Ishikawa (cell line): Measurements from ENCODE around the gene NAALADL1.

ENCODE experiments used
- CEBPB ChIP-seq: IDR thresholded peaks from 2 replicates; pipeline ENCODE4 v1.6.1; 2012
- CREB1 ChIP-seq: IDR thresholded peaks from 2 replicates; pipeline ENCODE4 v1.6.1; 2012; ENCODE audit warnings: low read depth
- EGR1 ChIP-seq: IDR thresholded peaks from 2 replicates; pipeline ENCODE4 v1.6.1; 2012
- EP300 ChIP-seq: IDR thresholded peaks from 2 replicates; pipeline ENCODE4 v1.6.1; 2012; ENCODE audit warnings: borderline replicate concordance
- FOXM1 ChIP-seq: IDR thresholded peaks from 2 replicates; pipeline ENCODE4 v1.6.1; 2012; ENCODE audit warnings: low read depth, borderline replicate concordance
- MAX ChIP-seq: IDR thresholded peaks from 2 replicates; pipeline ENCODE4 v1.6.1; 2012
- NFIC ChIP-seq: IDR thresholded peaks from 2 replicates; pipeline ENCODE4 v1.6.1; 2012
- RAD21 ChIP-seq: IDR thresholded peaks from 2 replicates; pipeline ENCODE4 v1.6.1; 2012; ENCODE audit warnings: low read depth
- REST ChIP-seq: IDR thresholded peaks from 2 replicates; pipeline ENCODE4 v1.6.1; 2012; ENCODE audit warnings: low read depth, mild to moderate bottlenecking
- TAF1 ChIP-seq: IDR thresholded peaks from 2 replicates; pipeline ENCODE4 v1.6.1; 2012; ENCODE audit warnings: low read depth, mild to moderate bottlenecking
- TCF12 ChIP-seq: IDR thresholded peaks from 2 replicates; pipeline ENCODE4 v1.6.1; 2012; ENCODE audit warnings: low read depth
- TEAD4 ChIP-seq: IDR thresholded peaks from 2 replicates; pipeline ENCODE4 v1.6.1; 2012
- YY1 ChIP-seq: IDR thresholded peaks from 2 replicates; pipeline ENCODE4 v1.6.1; 2012; ENCODE audit warnings: low read depth
- ZBTB7A ChIP-seq: IDR thresholded peaks from 2 replicates; pipeline ENCODE4 v1.6.1; 2012; ENCODE audit warnings: low read depth
- TF ChIP-seq, protein P1 (sequence below): IDR thresholded peaks from 2 replicates; pipeline ENCODE4 v1.6.1; 2012

Gene NAALADL1

DNA sequence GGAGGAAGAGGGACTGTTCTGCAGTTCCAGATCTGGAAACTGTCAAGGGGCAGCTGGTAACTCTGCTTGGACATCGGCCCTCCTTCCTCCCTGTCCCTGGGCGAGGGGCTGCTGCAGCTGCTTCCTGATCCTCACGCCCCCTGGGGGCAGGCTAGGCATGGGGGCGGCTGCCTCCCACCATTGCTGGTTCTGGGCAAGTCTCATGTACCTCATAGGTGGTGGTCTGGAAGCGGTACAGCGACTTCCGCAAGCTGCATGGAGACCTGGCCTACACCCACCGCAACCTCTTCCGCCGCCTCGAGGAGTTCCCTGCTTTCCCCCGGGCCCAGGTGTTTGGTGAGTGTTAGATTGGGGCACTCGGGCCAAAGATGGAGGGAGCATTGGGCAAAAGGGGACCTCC is 26.1 kb downstream of the NAALADL1 start:
- TF ChIP-seq TCF12: no peak
- no peak for TF ChIP-seq TAF1
- TF ChIP-seq EGR1: no peak
- TF ChIP-seq NFIC: no peak
- no peak for TF ChIP-seq CEBPB
- TF ChIP-seq ZBTB7A: no peak
- no peak for TF ChIP-seq MAX
- no peak for TF ChIP-seq EP300
- TF ChIP-seq, protein P1, sequence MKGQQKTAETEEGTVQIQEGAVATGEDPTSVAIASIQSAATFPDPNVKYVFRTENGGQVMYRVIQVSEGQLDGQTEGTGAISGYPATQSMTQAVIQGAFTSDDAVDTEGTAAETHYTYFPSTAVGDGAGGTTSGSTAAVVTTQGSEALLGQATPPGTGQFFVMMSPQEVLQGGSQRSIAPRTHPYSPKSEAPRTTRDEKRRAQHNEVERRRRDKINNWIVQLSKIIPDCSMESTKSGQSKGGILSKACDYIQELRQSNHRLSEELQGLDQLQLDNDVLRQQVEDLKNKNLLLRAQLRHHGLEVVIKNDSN: no peak
- no peak for TF ChIP-seq RAD21
- TF ChIP-seq YY1: no peak
- TF ChIP-seq REST: no peak
- TF ChIP-seq FOXM1: no peak

DNA sequence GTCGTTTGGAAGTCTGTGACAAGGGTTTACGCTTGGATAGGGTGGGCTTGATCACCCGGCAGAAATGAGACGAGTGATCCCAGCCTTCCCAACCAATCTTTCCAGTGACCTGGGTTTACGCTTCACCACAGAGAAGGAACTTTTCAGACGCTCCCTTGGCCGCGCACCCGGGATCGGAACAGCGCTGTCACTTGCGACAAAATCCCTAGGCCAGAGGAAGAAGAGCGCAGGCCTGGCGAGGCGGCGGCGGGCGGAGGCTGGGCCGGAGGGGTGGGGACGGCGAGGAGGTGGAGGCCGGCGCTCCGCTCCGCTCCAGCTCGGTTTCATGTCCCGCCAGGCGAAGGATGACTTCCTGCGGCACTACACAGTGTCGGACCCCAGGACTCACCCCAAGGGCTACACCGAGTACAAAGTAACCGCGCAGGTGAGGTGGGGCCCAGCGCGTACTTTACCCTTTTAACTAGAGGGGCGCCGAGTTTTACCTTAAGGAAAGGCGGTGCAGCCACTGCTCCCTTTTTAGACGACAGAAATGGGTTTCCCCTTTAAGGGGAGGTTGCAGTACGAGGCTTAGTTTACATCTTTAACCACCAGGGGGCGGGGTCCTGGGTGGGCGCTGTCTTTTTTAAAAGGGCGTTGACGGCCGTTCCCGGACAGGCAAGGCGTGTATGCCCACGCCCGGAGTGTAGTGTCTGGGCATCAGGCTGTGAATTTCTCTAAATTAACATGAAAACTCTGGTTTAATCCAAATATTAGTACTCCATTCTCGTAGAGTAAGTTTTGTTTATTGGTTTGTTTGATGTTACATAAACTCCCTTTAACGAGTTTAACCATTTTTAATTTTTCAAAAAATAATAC is 30.9 kb downstream of the NAALADL1 start, which contains the start of gene SNX15:
SNX15 (plus strand) TSS at position 227 of the 855 bp plus-strand sequence; CDS start at position 326, 99 bp downstream.
- TF ChIP-seq TAF1: peak; percentile 40; the same call in 1 of the 2 replicates
- no peak for TF ChIP-seq CREB1
- peak; percentile 39; the same call in 1 of the 2 replicates for TF ChIP-seq ZBTB7A
- peak; percentile 91 for TF ChIP-seq MAX
- no peak for TF ChIP-seq REST
- TF ChIP-seq TCF12: no peak; the same call in 1 of the 2 replicates
- TF ChIP-seq NFIC: peak; percentile 89
- no peak for TF ChIP-seq FOXM1
- TF ChIP-seq CEBPB: no peak
- TF ChIP-seq YY1: no peak
- no peak for TF ChIP-seq TEAD4
- TF ChIP-seq RAD21: no peak; the same call in none of the 2 replicates
- TF ChIP-seq, protein P1: no peak
- TF ChIP-seq EP300: peak; percentile 22; the same call in 1 of the 2 replicates
- no peak for TF ChIP-seq EGR1

GRCh38 chr11:65026810-65027209 is 31.5 kb downstream of the NAALADL1 start:
- TF ChIP-seq CREB1 (no peak), YY1 (no peak)

GRCh38 chr11:65021509-65021908 is 36.8 kb downstream of the NAALADL1 start:
- no peak for TF ChIP-seq EP300
- no peak for TF ChIP-seq NFIC
- no peak for TF ChIP-seq ZBTB7A
- no peak for TF ChIP-seq TAF1
- no peak for TF ChIP-seq MAX
- TF ChIP-seq, protein P1: no peak
- no peak for TF ChIP-seq TEAD4
- no peak for TF ChIP-seq CREB1
- TF ChIP-seq EGR1: no peak
- TF ChIP-seq TCF12: no peak
- no peak for TF ChIP-seq FOXM1
- TF ChIP-seq YY1: no peak
- TF ChIP-seq CEBPB: no peak
- no peak for TF ChIP-seq RAD21
- no peak for TF ChIP-seq REST
